NCI-H1048 (cell line): Measurements from ENCODE around the gene NDUFA8.
"Not testable (repeated sequence)": the region's sequence is repeated elsewhere in the genome, so short reads cannot be mapped to it uniquely, and the experiment has no call there.

Experiments used
- DNase-seq: peaks from one replicate; lab custom pipeline; 2025; lab: John Stamatoyannopoulos, UW

NDUFA8 gene

DNA sequence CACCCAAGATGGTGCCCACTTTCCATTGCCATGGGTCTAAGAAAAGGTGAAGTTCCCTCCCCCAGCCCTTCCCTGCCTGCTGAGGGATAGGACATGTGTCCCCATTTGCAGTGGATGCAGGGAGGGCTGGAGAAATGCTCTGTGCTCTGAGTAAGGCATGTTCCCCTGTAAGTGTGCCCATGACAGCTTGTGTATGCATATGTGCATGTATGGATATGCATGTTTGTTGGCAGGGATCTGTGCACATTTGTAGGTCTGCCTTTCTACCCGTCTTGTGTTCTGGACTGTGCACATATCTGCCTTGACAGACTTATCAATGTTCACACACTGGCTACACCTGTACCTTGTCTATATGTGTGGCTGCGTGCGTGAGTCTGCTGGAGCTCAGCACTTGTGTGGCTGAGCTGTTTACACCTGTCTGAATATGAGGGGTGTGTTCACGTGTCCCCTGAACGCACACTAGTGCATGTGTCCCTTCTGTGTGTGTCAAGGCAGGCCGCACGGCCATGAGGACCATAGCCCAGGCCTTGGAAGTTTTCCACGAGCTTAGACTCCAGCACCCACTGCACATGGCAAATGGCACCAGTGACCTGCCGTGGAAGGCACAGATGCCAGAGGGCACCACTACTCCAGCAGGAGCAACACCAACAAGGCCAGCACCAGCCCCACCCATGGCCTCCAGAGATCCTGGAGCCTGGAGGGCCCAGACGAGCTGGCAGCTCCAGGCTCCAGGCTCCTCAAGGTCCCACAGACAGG, 39.1 kb downstream of the NDUFA8 start:
- DNase-seq: no peak

DNA sequence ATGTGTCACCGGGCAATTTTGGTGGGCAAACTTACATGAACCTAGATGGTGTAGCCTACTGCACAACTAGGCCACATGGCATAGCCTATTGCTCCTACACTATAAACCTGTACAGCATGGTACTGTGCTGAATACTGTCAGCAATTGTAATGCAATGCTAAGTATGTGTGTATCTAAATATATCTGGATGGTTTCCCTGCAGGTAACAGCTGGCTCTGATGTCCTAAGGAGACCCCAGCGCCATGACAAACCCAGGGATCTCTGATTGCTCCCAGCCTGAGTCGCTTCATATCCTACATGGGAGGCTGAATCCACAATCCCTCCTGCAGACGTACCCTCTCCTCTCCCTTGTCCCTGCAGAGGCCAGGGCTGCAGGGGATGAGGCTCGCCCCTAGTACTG, 39.9 kb downstream of the NDUFA8 start:
- no peak for DNase-seq

DNA sequence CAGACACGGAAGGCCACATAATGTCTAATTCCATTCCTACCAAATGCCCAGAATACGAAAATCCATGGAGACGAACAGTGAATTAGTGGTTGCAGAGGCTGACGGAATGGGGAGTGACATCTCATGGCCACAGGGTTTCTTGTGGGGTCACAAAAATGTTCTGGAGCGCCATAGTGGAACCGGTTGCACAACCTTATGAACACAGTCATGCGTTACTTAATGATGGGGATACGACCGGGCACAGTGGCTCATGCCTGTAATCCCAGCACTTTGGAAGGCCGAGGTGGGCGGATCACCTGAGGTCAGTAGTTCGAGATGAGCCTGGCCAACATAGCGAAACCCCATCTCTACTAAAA, 40.4 kb downstream of the NDUFA8 start:
- DNase-seq: no peak

DNA sequence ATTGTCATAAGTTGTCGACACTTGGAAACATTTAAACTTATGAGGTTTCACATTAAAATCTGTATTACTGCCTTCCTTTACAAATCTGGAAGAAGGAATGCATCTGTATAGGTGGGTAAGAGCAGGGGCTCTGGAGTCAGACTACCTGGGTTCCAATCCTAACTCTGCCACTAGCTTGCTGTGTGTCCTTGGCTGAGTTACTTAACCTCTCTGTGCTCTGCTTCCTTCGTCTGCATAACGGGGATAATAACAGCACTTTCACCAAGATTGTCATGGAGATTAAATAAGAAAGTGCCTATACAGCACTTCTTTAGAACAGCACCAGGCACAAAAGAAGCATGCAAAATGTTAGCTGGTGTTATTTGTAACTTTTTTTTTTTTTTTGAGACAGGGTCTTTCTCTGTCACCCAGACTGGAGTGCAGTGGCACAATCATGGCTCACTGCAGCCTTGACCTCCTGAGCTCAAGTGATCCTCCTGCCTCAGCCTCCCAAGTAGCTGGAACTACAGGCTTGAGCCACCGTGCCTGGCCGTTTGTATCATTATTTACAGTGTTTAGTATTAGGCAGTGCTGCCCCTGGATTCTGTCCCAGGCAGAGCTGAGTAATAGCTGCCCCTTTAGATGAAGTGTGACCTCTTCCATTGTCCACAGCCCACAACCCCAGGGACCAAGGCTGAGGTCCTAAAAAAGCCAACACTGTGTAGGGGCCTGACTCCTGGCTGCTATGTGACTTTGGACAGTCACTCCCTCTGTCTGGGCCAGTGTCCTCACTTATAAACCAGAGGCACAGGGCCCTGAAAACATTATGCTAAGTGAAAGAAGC, 41.0 kb downstream of the NDUFA8 start:
- no peak for DNase-seq

DNA sequence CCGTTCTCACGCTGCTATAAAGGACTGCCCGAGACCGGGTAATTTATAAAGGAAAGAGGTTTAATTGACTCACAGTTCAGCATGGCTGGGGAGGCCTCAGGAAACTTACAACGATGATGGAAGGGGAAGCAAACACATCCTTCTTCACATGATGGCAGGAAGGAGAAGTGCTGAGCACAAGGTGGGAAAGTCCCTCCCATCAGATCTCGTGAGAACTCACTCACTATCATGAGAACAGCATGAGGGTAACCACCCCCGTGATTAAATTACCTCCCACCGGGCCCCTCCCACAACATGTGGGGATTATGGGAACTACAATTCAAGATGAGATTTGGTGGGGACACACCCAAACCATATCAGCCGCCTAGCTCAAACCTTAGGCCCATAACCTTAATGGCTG, 42.3 kb downstream of the NDUFA8 start:
- DNase-seq: not testable (repeated sequence)

DNA sequence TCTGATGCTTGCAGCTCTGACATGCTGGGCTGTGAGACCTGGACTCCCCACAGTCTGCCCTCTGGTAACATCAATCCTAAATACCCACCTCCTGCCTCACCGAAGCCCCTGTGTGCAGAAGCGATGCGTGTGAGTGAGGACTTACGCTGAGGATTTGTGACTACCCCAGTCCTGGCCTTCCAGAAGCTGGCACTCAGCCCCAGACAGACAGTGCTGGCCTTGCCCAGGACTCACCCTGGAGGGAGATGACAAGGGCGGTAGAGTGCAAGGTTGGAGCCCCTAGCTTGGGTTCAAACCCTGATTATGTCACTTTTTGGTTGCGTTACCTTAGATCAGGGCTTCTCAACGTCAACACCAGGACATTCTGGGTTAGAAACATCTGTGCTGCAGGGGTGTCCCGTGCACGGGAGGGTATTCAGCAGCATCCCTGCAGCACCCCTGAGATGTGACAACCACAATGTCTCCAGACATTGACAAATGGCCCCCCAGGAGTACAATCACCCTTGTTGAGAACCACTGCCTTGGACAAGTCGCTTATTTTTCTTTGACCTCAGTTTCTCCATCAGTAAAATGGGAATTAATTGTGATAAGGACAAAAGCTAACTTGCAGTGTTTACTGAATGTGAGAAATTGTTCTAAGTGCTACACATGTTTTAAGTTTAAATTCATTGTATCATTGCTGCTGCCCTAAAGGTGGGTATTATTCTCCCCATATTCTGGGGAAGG, 43.0 kb downstream of the NDUFA8 start:
- DNase-seq: no peak

DNA sequence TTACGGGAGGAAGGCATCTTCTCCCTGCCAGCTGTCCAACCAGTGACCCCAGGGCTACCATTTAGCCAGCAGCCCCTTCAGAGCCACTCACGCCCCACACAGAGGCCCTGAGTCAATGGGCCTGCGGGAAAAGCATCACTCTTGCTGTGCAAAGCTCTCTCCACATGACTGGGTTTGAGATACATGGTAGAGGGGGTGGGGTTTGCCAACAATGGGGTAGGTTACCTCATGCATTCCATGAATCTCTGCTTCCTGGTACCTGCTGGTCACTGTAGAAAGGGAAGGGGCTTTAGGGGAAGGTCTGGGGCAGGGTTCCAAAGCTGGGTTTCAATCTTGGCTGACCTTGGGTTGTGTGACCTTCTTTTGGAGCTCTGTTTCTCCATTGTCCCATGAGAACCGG, 43.5 kb downstream of the NDUFA8 start:
- DNase-seq: no peak

DNA sequence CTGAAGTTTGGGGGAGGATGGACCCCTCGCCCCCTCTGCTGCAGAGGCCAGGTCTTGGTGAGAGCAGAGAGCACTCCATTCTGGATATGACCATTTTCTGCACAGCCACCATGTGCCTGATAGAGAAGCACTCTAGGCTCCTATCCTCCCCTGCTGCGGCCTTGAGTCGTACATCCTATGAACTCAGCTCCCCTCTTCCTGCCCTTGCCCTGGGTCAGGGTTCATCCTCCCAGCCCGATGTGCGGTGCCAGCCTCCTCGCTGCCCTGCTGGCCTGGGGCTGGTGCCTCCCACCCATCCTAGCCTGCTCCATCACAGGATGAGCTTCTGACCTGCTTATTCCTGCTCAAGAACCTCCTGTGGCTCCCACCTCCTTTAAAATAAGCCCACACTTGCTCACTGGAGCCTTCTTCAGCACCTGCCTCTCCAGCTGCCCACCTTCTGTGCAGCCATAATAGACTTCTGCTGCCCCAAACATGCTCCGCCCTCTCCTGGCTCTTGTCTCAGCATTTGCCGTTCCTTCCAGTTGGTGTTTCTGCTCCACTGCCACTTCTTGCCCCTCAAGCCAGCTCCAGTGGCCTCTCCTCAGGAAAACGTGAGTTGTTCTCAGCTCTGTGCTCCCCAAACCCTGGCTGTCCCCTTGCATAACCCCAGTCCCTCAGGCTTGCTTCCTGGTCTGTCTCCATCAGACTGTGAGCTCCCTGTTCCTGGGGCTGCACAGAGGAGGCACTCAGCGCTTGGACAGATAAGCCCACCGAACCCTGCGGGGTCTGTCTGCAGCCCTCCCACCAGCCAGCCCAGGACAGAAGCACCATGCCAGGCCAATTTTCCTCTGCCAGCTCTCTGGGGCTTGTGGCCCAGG, 44.2 kb downstream of the NDUFA8 start:
- DNase-seq: no peak

DNA sequence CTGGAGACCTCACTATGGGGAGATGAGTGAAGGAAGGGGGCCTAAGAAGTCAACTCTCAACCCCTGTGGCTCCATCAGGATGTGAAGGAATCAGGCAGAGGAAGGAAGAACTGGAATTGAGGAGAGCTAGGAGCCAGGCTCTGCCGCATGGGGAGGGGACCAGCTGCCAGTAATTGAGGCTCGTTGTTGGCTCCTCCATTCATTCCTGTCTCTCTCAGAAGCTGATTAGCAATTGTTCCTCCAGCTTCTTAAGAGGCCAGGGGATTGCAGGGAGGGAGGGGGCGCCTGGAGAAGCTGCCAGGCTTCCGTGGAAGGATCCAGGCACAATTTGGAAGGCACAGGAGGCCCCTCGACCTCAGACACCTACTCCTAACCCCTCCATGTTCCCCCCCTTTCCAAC, 46.0 kb downstream of the NDUFA8 start:
- no peak for DNase-seq

DNA sequence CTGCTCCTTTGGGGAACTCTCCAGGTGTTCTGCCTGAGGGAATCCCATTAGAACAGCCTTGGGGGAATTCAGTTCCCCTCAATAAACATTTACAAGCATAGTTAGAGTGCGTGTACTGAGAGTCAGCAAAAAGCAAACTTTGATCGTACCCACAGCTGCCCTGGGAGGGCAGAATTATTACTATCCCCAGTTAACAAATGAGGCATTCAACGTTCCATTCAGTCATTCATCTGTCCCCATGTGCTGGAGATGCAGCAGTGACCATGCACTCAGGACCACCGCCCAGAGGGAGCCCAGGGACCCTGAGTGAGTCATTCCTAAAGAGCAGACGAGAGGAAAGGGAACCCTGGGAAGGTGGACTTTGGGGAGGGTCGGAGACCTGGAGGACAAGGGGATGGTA, 47.3 kb downstream of the NDUFA8 start:
- no peak for DNase-seq

DNA sequence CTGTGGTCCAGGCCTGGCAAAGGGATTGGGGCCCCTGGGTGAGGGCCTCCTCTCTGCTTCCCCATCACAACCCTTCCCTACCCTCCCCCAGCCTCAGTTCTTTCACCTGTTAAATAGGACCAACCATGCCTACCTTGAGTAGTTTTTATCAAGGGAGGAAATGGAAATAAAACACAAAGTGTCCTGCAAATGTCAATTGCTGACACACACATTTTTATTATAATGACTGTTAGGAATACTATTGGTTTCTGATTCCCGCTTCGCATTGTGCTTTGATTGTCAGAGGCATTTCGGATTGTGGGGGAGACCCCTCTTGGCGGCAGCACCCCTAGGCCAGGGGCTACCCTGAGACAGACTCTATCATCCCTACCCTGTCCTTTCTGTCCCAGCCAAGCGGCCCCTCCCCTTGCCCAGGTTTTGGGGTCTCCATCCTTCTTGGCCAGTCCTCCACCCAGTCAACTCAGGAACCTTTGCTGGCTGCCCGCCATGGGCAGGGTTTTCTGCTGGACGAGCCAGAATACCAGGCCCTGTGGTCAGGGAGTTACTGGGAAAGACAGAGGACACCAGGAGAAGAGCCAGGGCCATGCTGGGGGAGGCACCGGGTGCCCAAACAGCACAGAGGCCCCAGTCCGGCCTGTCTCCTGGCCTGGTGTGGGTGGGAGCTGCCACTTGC, 48.0 kb downstream of the NDUFA8 start:
- no peak for DNase-seq

DNA sequence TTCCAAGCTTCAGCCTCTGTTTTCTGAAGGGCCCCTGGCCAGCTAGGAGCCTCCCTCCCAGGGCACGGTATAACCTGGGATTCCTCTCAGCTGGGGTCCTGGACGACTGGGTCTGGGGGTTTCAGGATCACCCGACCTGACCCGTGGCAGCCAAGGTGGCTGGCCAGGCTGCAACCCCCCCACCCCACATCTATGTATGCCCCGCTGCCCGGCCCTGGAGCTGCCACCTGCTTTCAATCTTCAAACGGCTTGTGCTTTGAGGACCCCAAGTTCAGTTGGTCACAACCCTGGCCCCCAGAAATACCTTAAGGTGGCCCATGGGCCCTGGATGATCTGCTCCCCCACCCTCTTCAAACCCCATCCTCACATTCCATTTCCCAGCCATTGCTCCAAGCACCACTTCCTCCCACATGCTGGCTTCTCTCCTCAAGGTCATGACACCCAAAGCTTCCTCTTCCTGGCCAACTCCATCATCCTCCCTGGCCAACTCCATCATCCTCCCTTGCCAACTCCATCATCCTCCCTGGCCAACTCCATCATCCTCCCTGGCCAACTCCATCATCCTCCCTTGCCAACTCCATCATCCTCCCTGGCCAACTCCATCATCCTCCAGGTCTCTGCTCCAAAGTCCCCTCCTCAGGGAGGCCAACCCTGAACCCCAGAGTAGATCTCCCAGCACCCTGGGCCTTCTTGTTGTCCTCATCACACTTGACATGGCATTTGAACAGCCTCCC, 49.3 kb downstream of the NDUFA8 start:
- DNase-seq: no peak

DNA sequence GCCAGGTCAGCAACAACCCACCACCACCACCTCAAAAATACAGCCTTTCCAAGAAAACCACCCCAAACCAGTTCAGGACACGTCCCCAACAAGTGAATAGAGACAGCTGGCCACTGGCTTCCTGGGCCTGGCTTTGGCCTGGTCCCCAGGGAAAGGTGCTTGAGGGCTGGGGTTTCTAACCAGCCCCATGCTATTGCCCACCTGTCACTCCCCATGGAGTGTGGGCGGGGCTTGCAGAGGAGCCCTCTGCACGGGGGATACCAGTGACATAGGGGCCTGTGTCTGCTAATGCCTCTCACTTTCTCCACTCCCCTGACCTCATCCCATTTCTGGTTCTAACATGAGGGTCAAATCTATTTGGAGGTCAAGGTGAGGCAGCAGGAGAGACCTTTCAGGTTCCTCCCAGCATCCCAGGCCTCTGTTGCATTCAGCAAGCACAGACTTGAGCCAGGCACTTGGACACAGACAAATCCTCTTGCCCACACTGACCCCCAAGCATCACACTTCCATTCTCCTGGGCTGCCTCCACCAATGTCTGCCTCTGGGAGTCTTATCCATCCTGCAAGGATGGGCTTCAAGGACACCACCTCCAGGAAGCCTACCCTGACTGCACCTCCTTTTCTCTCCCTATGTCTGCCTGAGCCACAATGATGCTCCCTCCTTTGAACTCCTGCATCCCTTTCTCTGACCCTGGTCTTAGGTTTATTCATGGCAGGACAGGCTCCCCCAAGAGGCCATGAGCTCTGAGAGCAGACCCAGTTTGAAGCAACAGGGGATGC, 50.4 kb downstream of the NDUFA8 start:
- no peak for DNase-seq

DNA sequence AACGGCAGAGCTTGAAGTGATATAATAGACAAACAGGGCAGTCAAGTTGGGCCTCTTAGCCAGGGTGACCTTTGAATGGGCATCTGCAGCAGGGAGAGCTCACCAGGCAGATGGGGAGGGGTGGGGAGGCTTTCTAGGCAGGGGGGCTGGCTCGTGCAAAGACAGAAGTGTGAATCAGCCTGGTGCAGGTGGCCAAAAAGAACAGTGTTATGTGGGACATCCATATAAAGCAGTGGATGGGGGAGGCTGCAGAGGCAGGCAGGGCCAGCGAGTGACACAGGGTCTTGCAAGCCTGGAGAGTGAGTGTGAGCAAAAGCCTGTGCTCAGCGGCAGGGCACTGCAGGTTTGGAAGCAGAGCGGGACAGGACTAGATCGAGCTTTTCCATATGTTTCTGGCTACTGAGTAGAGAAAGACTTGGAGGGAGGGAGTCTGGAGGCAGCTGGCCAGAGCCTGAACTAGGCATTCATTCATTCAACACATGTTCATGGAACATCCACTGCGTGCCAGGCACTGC, 52.2 kb downstream of the NDUFA8 start:
- DNase-seq: no peak

DNA sequence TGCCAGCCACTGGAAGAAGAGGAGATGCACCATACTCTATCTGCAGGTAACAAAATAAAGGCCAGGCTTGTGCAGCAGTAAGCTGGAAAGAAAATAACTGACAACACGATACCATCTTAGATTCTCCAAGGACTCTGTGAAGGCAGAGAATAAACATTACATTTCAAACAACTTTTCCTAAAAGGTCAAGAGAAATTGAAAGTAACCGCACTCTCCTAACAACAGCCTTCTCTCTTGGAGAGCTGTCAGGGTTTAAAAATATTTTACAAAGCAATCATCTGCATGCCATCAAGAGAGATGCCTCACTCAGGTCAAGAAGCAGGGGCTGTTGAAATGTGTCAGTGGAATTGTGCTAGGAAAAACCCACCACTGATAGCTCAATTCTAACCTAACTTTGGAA, 53.0 kb downstream of the NDUFA8 start:
- DNase-seq: no peak

DNA sequence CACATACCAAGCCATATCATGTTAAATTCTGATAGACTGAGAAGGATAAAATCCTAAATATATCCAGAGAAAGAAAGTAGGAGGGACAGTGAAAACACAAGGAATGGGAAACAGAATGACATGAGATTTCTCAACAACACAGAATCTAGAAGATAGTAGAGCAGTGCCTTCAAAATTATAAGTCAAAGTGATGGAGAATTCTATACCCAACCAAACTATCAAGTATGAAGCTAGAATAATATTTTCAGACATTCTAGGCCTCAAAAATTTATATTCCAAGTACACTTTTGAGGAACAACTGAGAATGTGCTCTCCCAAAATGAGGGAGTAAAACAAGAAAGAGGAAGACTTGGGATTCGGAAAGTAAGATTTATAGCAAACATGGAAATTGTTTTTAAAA, 55.6 kb downstream of the NDUFA8 start:
- no peak for DNase-seq

DNA sequence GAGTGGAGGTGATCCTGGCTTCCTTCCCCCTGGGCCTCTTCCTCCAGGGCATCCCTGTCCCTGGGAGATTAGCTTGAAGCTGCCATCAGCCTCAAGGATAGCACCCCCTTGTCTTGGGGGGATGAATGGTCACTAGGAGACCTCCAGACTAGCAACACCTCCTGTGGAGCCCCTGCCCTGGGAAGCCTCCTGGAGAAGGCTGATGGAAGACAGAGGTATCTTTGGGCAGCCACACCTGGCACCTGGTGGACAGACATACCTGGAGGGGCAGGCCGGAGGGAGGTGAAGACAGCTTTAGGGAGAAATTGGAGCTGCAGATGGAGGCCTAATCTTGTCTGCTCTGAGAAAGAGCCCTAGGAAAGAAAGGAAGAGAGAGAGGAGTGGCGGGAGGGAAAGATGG, 57.4 kb downstream of the NDUFA8 start:
- no peak for DNase-seq

DNA sequence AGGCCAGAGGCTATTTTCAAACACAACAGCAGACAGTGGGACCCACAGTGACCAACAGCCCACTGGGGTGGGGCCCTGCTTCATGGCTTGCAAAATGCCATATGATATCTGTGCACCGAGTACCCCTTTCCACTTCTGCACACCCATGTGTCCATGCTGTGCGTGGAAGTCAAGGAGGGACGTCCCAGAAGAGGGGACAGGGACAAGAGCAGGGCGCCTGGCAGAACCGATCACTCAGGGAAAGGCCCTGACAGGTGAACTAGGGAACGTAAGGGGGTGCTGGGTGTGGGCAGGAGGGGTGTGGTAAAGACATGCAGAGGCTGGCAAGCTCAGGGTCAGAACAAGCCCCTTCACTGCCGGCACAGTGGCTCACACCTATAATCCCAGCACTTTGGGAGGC, 58.8 kb downstream of the NDUFA8 start:
- DNase-seq: no peak

DNA sequence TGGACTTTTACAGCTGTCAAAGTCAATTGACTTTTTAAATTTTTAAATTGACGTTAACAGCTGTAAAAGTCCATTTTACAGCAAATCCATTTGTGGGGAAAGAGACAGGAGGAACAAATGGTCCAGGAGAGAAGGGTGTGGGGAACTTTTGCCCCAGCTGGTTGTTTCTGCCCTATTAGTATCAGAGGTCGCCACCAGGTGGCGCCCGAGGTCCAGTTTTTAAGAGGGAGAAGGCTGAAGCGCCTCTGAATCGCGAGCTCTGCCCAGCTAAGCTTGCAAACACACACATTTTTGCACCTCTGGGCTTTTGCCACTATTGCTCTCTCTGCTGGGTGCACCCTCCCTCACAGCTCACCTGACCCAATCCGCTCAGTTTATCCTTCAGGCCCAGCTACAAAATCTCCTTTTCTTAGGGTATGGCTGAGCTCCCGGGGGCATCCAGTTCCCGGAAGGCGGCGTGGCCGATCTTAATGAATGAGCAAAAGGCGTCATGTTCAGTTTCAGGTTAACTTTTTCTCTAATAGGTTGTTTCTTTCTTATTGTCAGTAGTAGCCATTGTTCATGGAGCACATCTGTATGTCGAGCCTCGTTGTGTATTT, 60.2 kb downstream of the NDUFA8 start:
- DNase-seq: peak; percentile 57
